Measurements from ENCODE around the gene DHX15. TPM values are rescaled to one million over a fixed set of nuclear protein-coding genes. Genes with fewer than 3 reads are reported as not detected.

Gene DHX15
- total and polyA plus RNA-seq, 9 of the 15 experiments (the other 6 are each of a cell fraction or from before 2014, with no cell fraction given), result 165 to 287 (median 208) TPM

DNA sequence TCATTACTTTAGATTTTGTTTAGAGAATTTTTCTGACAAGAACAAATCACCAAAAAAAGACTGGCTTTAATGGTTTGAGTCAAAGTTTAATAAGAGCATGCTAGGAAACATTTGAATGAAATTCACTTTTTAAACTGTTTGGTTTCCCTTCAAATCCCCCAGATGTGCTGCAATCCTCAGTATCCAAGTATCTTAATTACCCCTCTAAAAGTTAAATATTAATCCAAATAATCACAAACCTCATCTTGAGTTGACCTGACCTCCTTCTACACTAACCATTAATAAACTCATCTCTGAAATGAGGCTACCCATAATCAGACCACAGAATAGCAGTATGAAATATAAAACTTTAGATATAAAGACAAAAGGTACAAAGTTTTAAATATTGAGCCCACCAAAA is 10.1 kb downstream of the DHX15 start:
- no TSS peak for BruUV-seq (replicated peaks)
- Histone ChIP-seq H3K4me2 (ENCODE audit: insufficient read depth, low read length) (no peak overlapping the region), H3K27me3 (ENCODE audit: control insufficient read depth in 2 of 2, insufficient read depth in 2 of 2, low read length in 2 of 2) (no peaks in the 10 kb centered on the region), H3K36me3 (ENCODE audit: control insufficient read depth, insufficient read depth, low read length) (peaks cover 96% of the 10 kb centered on the region), H3K4me1 (replicated peaks in 1 of 2; ENCODE audit: control insufficient read depth in 2 of 2, insufficient read depth in 2 of 2, low read length in 2 of 2) (peaks cover 3 to 7% of the 10 kb centered on the region in 2 experiments; a peak in 3 of 5 replicates), H3K9ac (ENCODE audit: insufficient read depth in 1 of 2, low read depth in 2 of 2, low read length in 2 of 2) (no peak overlapping the region), H3K27ac (ENCODE audit: extremely low read depth, low read depth, low read length) (no peak overlapping the region), H3K4me3 (no peak overlapping the region), H3K9me3 (replicated peaks; ENCODE audit: control insufficient read depth, insufficient read depth, low read depth, low read length) (no peaks in the 10 kb centered on the region), H2AFZ (ENCODE audit: low read depth, low read length) (no peak overlapping the region), H3K9me1 (ENCODE audit: control insufficient read depth, insufficient read depth, low read length) (no peaks in the 10 kb centered on the region), H4K20me1 (replicated peaks; ENCODE audit: control insufficient read depth, insufficient read depth, low read length) (peaks cover 53% of the 10 kb centered on the region), H3K79me2 (ENCODE audit: control insufficient read depth, insufficient read depth, low read length) (peaks cover 100% of the 10 kb centered on the region)
- ChIA-PET POLR2A (interaction anchor here (1.0 to 3.6 kb wide), 4 partner anchors 9 to 36 kb away, joined by 3 to 31 read pairs (median 4); partner anchors contain the start of gene DHX15), CTCF (ENCODE audit: low intra/inter-chr PET ratio) (no interaction called here)
- intact Hi-C loops (cut with micrococcal nuclease) (no loop called here), in situ Hi-C loops (cut with MboI) (no loop called here)
- ATAC-seq (no peak), DNase-seq (ENCODE audit: extremely low read depth in 1 of 4, low spot score in 3 of 4) (no peak), FAIRE-seq (no peak)
- TF ChIP-seq ZFP30 (CRISPR knock-in tag; IDR thresholded peaks at IDR 0.05; ENCODE audit: borderline replicate concordance) (no peak), ZNF668 (CRISPR knock-in tag; IDR thresholded peaks at IDR 0.05) (no peak), MGA (IDR thresholded peaks at IDR 0.05) (no peak), NR1H2 (CRISPR knock-in tag; IDR thresholded peaks at IDR 0.05) (no peak), GATAD2A (IDR thresholded peaks at IDR 0.05) (no peak), POU5F1 (IDR thresholded peaks at IDR 0.05; ENCODE audit: borderline replicate concordance, low read depth, low read length, partially characterized antibody) (no peak), MED1 (CRISPR knock-in tag; IDR thresholded peaks at IDR 0.05; ENCODE audit: borderline replicate concordance) (no peak), NFIX (CRISPR knock-in tag; IDR thresholded peaks at IDR 0.05; ENCODE audit: low read depth) (no peak), MBD2 (IDR thresholded peaks at IDR 0.05; ENCODE audit: borderline replicate concordance, low read depth) (no peak)
- TF ChIP-seq, protein P1, sequence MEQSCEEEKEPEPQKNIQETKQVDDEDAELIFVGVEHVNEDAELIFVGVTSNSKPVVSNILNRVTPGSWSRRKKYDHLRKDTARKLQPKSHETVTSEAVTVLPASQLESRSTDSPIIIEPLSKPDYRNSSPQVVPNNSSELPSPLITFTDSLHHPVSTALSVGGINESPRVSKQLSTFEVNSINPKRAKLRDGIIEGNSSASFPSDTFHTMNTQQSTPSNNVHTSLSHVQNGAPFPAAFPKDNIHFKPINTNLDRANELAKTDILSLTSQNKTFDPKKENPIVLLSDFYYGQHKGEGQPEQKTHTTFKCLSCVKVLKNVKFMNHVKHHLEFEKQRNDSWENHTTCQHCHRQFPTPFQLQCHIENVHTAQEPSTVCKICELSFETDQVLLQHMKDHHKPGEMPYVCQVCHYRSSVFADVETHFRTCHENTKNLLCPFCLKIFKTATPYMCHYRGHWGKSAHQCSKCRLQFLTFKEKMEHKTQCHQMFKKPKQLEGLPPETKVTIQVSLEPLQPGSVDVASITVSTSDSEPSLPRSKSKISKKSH (CRISPR knock-in tag; IDR thresholded peaks at IDR 0.05), result no peak

All from K562 (cell line).